ENCODE measurements around the gene CHRNB1.
"Not testable (repeated sequence)": the region's sequence is repeated elsewhere in the genome, so short reads cannot be mapped to it uniquely, and the experiment has no call there.

Gene CHRNB1

GRCh38 chr17:7479213-7480088, 34.6 kb downstream of the CHRNB1 start, which contains the start of gene ZBTB4:
TSS of gene ZBTB4 (minus strand) at chr17:7479631. CDS start at chr17:7466801, 12,830 bp downstream.
- Histone ChIP-seq H3K4me1 (peaks cover 29% of the 10 kb centered on the region), H3K79me2 (peaks cover 58% of the 10 kb centered on the region), H3K4me3 (ENCODE audit: low read depth, low read length) (peak within 1 kb of the TSS; percentile 77), H3K36me3 (ENCODE audit: control insufficient read depth, insufficient read depth, low read length) (no peaks in the 10 kb centered on the region), H3K27me3 (ENCODE audit: control insufficient read depth, insufficient read depth, low read length) (no peaks in the 10 kb centered on the region), H3K4me2 (ENCODE audit: low read length) (peak within 1 kb of the TSS; percentile 86), H2AFZ (peak within 1 kb of the TSS; percentile 92), H3K27ac (peak within 1 kb of the TSS; percentile 99), H3K9me3 (ENCODE audit: control insufficient read depth, low read length) (no peaks in the 10 kb centered on the region), H3K9ac (peak within 1 kb of the TSS; percentile 99)
- no peak for TF ChIP-seq CTCF (IDR thresholded peaks at IDR 0.05)

- Histone ChIP-seq H3K27ac (peak overlapping the region; percentile 99), H3K79me2 (peaks cover 54% of the 10 kb centered on the region), H3K4me2 (ENCODE audit: low read length) (peak overlapping the region; percentile 86), H2AFZ (peak overlapping the region; percentile 92), H3K4me3 (ENCODE audit: low read depth, low read length) (peak overlapping the region; percentile 77), H3K36me3 (ENCODE audit: control insufficient read depth, insufficient read depth, low read length) (no peaks in the 10 kb centered on the region), H3K9ac (peak overlapping the region; percentile 98), H3K27me3 (ENCODE audit: control insufficient read depth, insufficient read depth, low read length) (no peaks in the 10 kb centered on the region), H3K4me1 (peaks cover 29% of the 10 kb centered on the region), H3K9me3 (ENCODE audit: control insufficient read depth, low read length) (no peaks in the 10 kb centered on the region)
- no peak for TF ChIP-seq CTCF (IDR thresholded peaks at IDR 0.05)
Observed at GRCh38 chr17:7480089-7480384, 35.2 kb downstream of the CHRNB1 start.

GRCh38 chr17:7481275-7481674, 36.4 kb downstream of the CHRNB1 start, which contains the start of gene SLC35G6:
TSS of gene SLC35G6 (plus strand) at chr17:7481446. CDS start at chr17:7481517, 71 bp downstream.
- H3K9ac ChIP-seq; H3K27me3 ChIP-seq (ENCODE audit: control insufficient read depth, insufficient read depth, low read length); H3K36me3 ChIP-seq (ENCODE audit: control insufficient read depth, insufficient read depth, low read length); H3K9me3 ChIP-seq (ENCODE audit: control insufficient read depth, low read length): not testable (repeated sequence)
- peaks cover 49% of the 10 kb centered on the region for H3K79me2 ChIP-seq
- H3K4me3 ChIP-seq (ENCODE audit: low read depth, low read length): peak within 1 kb of the TSS; percentile 77
- H3K27ac ChIP-seq: peak within 1 kb of the TSS; percentile 99
- peak within 1 kb of the TSS; percentile 86 for H3K4me2 ChIP-seq (ENCODE audit: low read length)
- H2AFZ ChIP-seq: peak within 1 kb of the TSS; percentile 92
- peaks cover 26% of the 10 kb centered on the region for H3K4me1 ChIP-seq

- Histone ChIP-seq H3K4me1 (peaks cover 18% of the 10 kb centered on the region), H3K27ac (peak overlapping the region; percentile 99), H3K79me2 (peaks cover 44% of the 10 kb centered on the region)
- not testable (repeated sequence) for H3K4me2 ChIP-seq (ENCODE audit: low read length); H3K9me3 ChIP-seq (ENCODE audit: control insufficient read depth, low read length); H2AFZ ChIP-seq; H3K36me3 ChIP-seq (ENCODE audit: control insufficient read depth, insufficient read depth, low read length); H3K4me3 ChIP-seq (ENCODE audit: low read depth, low read length); H3K27me3 ChIP-seq (ENCODE audit: control insufficient read depth, insufficient read depth, low read length); H3K9ac ChIP-seq
Observed at GRCh38 chr17:7481842-7482741, 37.2 kb downstream of the CHRNB1 start.

DNA sequence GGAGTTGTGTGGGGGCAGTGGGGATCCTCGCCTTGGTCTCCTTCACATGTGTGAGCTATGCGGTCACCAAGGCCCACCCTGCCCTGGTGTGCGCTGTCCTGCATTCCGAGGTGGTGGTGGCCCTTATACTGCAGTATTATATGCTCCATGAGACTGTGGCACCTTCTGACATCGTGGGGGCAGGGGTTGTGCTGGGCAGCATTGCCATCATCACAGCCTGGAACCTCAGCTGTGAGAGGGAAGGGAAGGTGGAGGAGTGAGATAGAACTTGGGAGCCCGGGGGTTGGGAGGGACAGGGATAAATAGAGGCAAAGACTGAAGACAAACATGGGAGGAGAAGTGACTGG, 37.9 kb downstream of the CHRNB1 start:
- Histone ChIP-seq H3K4me1 (peaks cover 15% of the 10 kb centered on the region), H3K79me2 (peaks cover 48% of the 10 kb centered on the region), H3K4me2 (ENCODE audit: low read length) (peak overlapping the region; percentile 100), H3K27ac (peak overlapping the region; percentile 98), H3K4me3 (ENCODE audit: low read depth, low read length) (peak overlapping the region; percentile 97)
- not testable (repeated sequence) for H3K27me3 ChIP-seq (ENCODE audit: control insufficient read depth, insufficient read depth, low read length); H3K9ac ChIP-seq; H3K9me3 ChIP-seq (ENCODE audit: control insufficient read depth, low read length); H3K36me3 ChIP-seq (ENCODE audit: control insufficient read depth, insufficient read depth, low read length); H2AFZ ChIP-seq

All from parathyroid adenoma (tissue), 2 donors.